HG03469 (cell line): Measurements from ENCODE around the gene CCDC9B.

ENCODE experiments used
- ATAC-seq: cut with Tn5 transposase; IDR thresholded peaks from one replicate; pipeline ENCODE4 v1.9.1; 2021; ENCODE audit warnings: mild to moderate bottlenecking, moderate library complexity, moderate number of reproducible peaks; ENCODE audit not compliant: unreplicated experiment

CCDC9B gene

GRCh38 chr15:40365624-40366456 is 25.1 kb upstream of the CCDC9B start:
- no peak for ATAC-seq

GRCh38 chr15:40365016-40365415 is 24.3 kb upstream of the CCDC9B start:
- no peak for ATAC-seq

DNA sequence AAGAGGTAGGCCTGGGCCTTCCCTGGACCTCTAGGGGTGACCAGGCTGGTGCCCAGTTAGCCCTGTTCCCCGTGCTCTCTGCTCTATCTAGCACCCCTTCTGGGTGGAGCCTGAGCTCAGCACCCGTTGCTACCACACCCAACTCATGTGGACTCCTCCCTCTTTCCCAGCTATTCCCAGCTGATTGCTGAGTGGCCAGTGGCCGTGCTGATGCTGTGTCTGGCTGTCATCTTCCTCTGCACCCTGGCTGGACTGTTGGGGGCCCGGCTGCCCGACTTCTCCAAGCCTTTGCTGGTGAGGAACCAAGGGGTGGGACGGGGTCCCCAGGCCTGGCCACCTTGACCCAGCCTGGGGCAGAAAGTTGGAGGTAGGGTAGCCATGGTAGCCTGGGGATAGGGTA is 23.5 kb upstream of the CCDC9B start:
- no peak for ATAC-seq

- no peak for ATAC-seq
Measured at GRCh38 chr15:40363611-40364010, 22.9 kb upstream of the CCDC9B start.

DNA sequence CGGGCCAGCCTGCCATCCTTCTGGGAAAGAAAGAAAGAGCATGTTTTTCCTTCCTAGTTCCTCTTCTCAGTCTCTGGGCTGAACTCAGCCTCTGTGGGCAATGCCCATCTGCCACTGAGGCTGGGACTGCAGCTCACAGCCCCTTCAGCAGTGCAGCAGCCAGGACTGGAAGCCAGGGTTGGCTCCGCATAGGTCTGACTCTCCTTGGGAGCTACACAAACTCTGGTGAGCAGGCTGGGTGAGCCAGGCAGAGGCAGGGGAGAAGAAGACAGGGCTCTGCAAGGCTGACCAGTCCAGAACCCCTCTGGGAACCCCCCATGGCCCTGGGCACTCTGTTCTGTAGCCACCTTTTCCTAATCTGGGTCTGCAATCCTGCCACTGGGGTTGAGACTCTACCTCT is 20.9 kb upstream of the CCDC9B start:
- no peak for ATAC-seq

- no peak for ATAC-seq
Measured at GRCh38 chr15:40360015-40360414, 19.3 kb upstream of the CCDC9B start.

- no peak for ATAC-seq
Measured at GRCh38 chr15:40358471-40359353, 18.0 kb upstream of the CCDC9B start.

DNA sequence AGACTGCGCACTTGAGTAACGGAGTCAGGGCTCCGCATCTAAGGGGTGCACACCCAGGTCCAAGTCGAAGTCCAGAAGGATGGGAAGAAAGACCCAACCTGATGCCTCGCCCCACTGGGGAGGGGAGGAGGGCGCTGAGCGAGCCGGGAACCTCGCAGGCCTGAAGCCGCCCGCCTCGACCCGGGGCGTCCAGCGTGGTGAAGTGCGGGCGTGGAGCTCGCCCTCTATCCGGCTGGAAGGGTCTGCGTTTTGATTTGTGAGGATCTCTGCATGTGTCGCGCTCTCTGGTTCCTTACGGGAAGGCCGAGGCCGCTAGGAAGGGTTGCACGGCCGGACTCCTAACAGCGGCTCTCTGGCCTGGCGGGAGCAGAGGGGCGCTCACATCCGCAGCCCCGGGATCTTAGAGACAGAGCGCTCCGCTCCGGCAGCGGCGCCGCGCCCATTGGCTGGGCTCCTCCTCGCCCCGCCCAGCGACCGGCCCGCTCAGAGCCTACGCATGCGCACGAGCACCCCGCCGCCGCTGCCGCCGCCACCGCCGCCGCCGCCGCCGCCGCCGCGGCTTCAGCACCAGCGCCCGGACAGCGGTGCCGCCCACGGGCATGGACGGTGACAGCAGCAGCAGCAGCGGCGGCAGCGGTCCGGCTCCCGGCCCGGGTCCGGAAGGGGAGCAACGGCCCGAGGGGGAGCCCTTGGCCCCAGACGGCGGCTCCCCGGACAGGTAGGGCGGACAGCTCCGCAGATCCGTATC is 17.2 kb upstream of the CCDC9B start, which contains the start of gene DISP2:
DISP2 (plus strand) TSS at position 497 of the 748 bp plus-strand sequence; CDS start at position 600, 103 bp downstream.
- ATAC-seq: peak; percentile 72

- ATAC-seq: no peak
Measured at GRCh38 chr15:40357246-40357645, 16.5 kb upstream of the CCDC9B start.

DNA sequence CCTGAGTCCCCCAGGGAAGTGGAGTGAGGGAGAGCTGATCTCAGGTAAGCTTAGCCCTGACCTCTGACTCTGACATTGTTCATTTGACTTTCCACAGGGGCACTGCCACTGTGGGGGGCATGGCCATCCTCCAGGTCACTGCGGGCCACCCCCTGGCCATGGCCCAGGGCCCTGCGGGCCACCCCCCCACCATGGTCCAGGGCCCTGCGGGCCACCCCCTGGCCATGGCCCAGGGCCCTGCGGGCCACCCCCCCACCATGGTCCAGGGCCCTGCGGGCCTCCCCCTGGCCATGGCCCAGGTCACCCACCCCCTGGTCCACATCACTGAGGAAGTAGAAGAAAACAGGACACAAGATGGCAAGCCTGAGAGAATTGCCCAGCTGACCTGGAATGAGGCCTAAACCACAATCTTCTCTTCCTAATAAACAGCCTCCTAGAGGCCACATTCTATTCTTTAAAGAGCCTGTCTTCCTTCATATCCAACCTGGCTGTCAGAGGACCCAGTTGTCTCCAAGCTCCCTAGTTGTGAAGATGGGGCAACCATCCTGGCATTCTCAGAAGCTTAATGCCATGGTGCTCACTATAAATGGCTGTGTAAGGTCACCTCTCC is 15.3 kb upstream of the CCDC9B start:
- ATAC-seq: no peak

- no peak for ATAC-seq
Measured at GRCh38 chr15:40354408-40355171, 13.9 kb upstream of the CCDC9B start.

GRCh38 chr15:40353697-40354096 is 13.0 kb upstream of the CCDC9B start:
- no peak for ATAC-seq

DNA sequence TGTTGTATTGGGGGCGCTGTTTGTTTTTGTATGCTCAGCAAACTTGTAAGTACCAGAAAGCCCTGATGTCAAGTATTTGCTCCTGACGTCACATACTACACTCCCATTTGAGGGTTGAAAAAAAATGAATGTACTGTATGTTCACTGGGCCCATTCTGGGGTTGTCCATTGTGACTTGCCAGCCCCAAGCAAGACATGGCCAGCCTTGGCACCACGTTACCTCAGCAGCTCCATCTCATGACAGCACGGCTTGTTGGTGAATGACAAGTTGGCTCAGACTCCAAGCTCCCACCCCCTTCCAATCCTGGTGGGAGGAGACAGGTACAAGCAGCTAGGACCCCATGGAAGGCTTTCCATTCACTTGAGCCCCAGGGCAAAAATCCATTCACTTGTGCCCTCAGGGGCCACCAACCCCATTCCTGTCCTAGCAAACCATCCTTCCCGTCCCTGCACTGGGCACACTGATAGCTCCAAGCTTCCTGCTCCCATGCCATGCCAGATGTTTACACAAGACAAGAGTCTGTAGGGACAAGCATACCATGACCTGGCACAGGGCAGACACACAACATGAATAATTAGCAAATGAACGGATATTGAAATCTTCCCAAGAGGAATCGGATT is 11.7 kb upstream of the CCDC9B start:
- no peak for ATAC-seq

GRCh38 chr15:40349163-40349562 is 8.4 kb upstream of the CCDC9B start:
- ATAC-seq: no peak

DNA sequence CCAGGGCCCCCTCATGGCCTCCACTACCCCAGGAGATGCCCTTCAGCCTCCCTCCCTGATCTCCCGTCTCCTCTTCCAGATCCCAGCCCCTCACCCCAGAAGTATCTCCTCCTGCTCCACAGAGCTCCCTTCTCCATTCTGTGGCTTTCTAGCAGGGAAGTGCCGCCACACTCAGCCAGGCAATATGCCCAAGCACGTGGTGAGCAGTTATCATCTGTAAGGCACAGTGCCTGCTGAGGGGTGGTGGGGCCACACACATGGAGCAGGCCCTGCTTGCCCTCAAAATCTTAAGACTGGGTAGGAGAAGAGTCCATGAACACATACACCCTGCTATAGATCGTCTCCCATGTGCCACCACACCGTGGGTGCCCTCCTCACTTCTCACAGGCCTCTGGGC is 7.7 kb upstream of the CCDC9B start:
- no peak for ATAC-seq

DNA sequence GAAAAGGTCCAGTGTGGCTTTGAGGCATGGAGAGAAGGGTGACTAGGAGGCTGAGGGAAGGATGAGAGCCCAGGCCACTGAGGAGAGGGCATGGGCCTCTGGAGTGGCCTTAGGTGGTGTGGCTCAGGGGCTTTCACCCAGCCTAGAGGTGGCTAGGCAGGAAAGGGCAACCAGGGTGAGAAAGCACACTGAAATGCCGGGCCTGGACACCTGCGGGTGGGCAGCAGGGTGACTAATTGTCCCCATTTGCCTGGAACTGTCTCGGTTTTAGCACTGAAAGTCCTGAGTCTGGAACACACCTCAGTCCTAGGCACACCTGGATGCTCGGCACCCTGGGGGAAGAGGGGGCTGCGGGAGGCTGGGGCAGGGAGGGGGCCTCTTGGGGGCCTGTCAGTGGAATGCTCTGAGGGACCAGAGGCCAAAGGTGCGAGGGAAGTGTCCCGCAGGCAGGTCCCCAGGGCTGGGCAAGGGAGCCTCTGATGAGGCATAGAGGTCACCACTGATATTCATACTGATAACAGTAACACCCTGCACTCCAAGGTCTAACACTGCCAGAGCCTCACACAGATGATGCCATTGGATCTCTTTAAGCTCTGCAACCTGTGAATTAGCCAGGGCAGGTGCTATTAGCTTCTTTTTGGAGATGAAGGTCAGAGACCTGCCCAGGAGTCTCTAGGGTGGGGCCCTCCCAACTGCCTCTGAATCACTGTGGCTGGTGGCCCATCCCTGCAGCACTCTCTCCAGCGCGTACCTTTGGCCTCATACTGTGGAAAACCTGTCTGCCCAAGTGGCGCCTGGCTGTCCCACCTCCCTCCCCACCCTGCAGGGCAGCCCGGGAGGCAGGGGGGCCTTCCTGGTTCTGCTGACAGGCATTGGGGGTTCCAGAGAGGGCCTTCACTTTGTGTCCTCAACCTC is 7.1 kb upstream of the CCDC9B start:
- no peak for ATAC-seq

- ATAC-seq: no peak
Measured at GRCh38 chr15:40346579-40347558, 6.1 kb upstream of the CCDC9B start.
